ENCODE measurements around the gene TIAM1.

The TIAM1 gene

GRCh38 chr21:31133243-31133830, 210.7 kb downstream of the TIAM1 start:
- H3K79me1 ChIP-seq (ENCODE audit: low read depth, low read length): no peaks in the 10 kb centered on the region
- no peak overlapping the region for H2BK120ac ChIP-seq (ENCODE audit: low read depth, low read length)
- no peak overlapping the region for H2AFZ ChIP-seq (ENCODE audit: low read length)
- H3K4me2 ChIP-seq (ENCODE audit: insufficient read depth, low read length, poor library complexity, severe bottlenecking): no peak overlapping the region
- H2BK15ac ChIP-seq (ENCODE audit: low read length): no peak overlapping the region
- no peak for DNase-seq (ENCODE audit: low spot score)
- H2BK5ac ChIP-seq (ENCODE audit: low read length): no peak overlapping the region
- no CpG with 5 or more reads among the region's 7 CpGs for WGBS, 2 donors (ENCODE audit: extremely low coverage in 2 of 2, insufficient read length in 2 of 2, insufficient replicate concordance in 1 of 2)
- no peak overlapping the region for H2BK12ac ChIP-seq (ENCODE audit: low read length)
- H4K91ac ChIP-seq (ENCODE audit: low read depth, low read length, poor library complexity): no peak overlapping the region
- H3K4me3 ChIP-seq (ENCODE audit: low read length in 2 of 2): no peak overlapping the region
- H3K27me3 ChIP-seq (ENCODE audit: control insufficient read depth in 3 of 3, insufficient read depth in 3 of 3, low read depth in 1 of 3, low read length in 3 of 3): no peaks in the 10 kb centered on the region
- no peaks in the 10 kb centered on the region for H3K9me3 ChIP-seq (replicated peaks in 1 of 2; ENCODE audit: control insufficient read depth in 2 of 2, insufficient read depth in 1 of 2, low read depth in 1 of 2, low read length in 2 of 2)
- H4K8ac ChIP-seq (ENCODE audit: low read depth, low read length): no peak overlapping the region
- no peak overlapping the region for H3K4ac ChIP-seq (ENCODE audit: low read length)
- no peak overlapping the region for H3K27ac ChIP-seq (replicated peaks; ENCODE audit: low read length)
- H3K14ac ChIP-seq (ENCODE audit: low read length): no peak overlapping the region
- H3K4me1 ChIP-seq (ENCODE audit: control insufficient read depth in 2 of 2, insufficient read depth in 1 of 2, low read depth in 1 of 2, low read length in 2 of 2): peaks cover 0 to 4% of the 10 kb centered on the region in 2 donors
- no peak overlapping the region for H3K9ac ChIP-seq (ENCODE audit: low read depth, low read length, poor library complexity)
- no peak overlapping the region for H3K23ac ChIP-seq (ENCODE audit: low read depth, low read length, poor library complexity)
- no peak overlapping the region for H3K18ac ChIP-seq (ENCODE audit: low read length)
- H3K36me3 ChIP-seq (replicated peaks in 1 of 2; ENCODE audit: control insufficient read depth in 2 of 2, insufficient read depth in 2 of 2, low read length in 2 of 2): peaks cover 21 to 85% of the 10 kb centered on the region in 2 donors
- no peak overlapping the region for H2AK5ac ChIP-seq (ENCODE audit: low read depth, low read length)

GRCh38 chr21:31132574-31133242, 211.4 kb downstream of the TIAM1 start:
- Histone ChIP-seq H3K27ac (replicated peaks; ENCODE audit: low read length) (no peak overlapping the region), H3K14ac (ENCODE audit: low read length) (no peak overlapping the region), H3K36me3 (replicated peaks in 1 of 2; ENCODE audit: control insufficient read depth in 2 of 2, insufficient read depth in 2 of 2, low read length in 2 of 2) (peaks cover 21 to 90% of the 10 kb centered on the region in 2 donors), H2BK120ac (ENCODE audit: low read depth, low read length) (no peak overlapping the region), H2BK5ac (ENCODE audit: low read length) (no peak overlapping the region), H3K23ac (ENCODE audit: low read depth, low read length, poor library complexity) (no peak overlapping the region), H3K4me1 (ENCODE audit: control insufficient read depth in 2 of 2, insufficient read depth in 1 of 2, low read depth in 1 of 2, low read length in 2 of 2) (peaks cover 0 to 4% of the 10 kb centered on the region in 2 donors), H3K4me2 (ENCODE audit: insufficient read depth, low read length, poor library complexity, severe bottlenecking) (no peak overlapping the region), H3K18ac (ENCODE audit: low read length) (no peak overlapping the region), H3K4me3 (ENCODE audit: low read length in 2 of 2) (no peak overlapping the region), H2AFZ (ENCODE audit: low read length) (no peak overlapping the region), H3K27me3 (ENCODE audit: control insufficient read depth in 3 of 3, insufficient read depth in 3 of 3, low read depth in 1 of 3, low read length in 3 of 3) (no peaks in the 10 kb centered on the region), H3K9ac (ENCODE audit: low read depth, low read length, poor library complexity) (no peak overlapping the region), H3K4ac (ENCODE audit: low read length) (no peak overlapping the region), H4K8ac (ENCODE audit: low read depth, low read length) (no peak overlapping the region), H3K9me3 (replicated peaks in 1 of 2; ENCODE audit: control insufficient read depth in 2 of 2, insufficient read depth in 1 of 2, low read depth in 1 of 2, low read length in 2 of 2) (no peaks in the 10 kb centered on the region), H4K91ac (ENCODE audit: low read depth, low read length, poor library complexity) (no peak overlapping the region), H2BK15ac (ENCODE audit: low read length) (no peak overlapping the region), H3K79me1 (ENCODE audit: low read depth, low read length) (no peaks in the 10 kb centered on the region), H2AK5ac (ENCODE audit: low read depth, low read length) (no peak overlapping the region), H2BK12ac (ENCODE audit: low read length) (no peak overlapping the region)
- no CpG with 5 or more reads among the region's 11 CpGs for WGBS, 2 donors (ENCODE audit: extremely low coverage in 2 of 2, insufficient read length in 2 of 2, insufficient replicate concordance in 1 of 2)
- DNase-seq (ENCODE audit: low spot score): no peak

DNA sequence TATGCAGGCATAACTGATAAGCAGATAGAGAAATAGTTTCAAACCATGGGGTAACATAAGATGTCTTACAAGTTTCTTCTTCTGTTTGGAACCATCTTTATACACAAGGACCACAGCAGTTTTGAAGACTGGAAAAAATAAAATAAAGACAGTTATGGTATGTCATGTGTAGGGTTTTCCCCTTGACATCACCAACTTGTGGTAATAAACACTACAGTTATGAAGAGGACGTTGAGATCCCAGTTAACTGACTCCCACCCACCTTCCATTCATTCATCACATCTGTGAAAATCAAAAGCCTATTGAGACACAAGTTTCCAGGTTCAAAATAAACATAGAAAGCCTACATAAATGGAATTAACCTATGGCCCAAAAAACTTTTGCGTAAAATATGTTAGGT, 213.2 kb downstream of the TIAM1 start:
- Histone ChIP-seq H4K91ac (ENCODE audit: low read depth, low read length, poor library complexity) (no peak overlapping the region), H3K18ac (ENCODE audit: low read length) (no peak overlapping the region), H3K9ac (ENCODE audit: low read depth, low read length, poor library complexity) (no peak overlapping the region), H3K36me3 (replicated peaks in 1 of 2; ENCODE audit: control insufficient read depth in 2 of 2, insufficient read depth in 2 of 2, low read length in 2 of 2) (peaks cover 22 to 85% of the 10 kb centered on the region in 2 donors), H3K9me3 (replicated peaks in 1 of 2; ENCODE audit: control insufficient read depth in 2 of 2, insufficient read depth in 1 of 2, low read depth in 1 of 2, low read length in 2 of 2) (no peaks in the 10 kb centered on the region), H2BK12ac (ENCODE audit: low read length) (no peak overlapping the region), H3K79me1 (ENCODE audit: low read depth, low read length) (no peaks in the 10 kb centered on the region), H2BK120ac (ENCODE audit: low read depth, low read length) (no peak overlapping the region), H2BK5ac (ENCODE audit: low read length) (no peak overlapping the region), H3K4me3 (ENCODE audit: low read length in 2 of 2) (no peak overlapping the region), H2BK15ac (ENCODE audit: low read length) (no peak overlapping the region), H3K27me3 (ENCODE audit: control insufficient read depth in 3 of 3, insufficient read depth in 3 of 3, low read depth in 1 of 3, low read length in 3 of 3) (no peaks in the 10 kb centered on the region), H3K4ac (ENCODE audit: low read length) (no peak overlapping the region), H3K23ac (ENCODE audit: low read depth, low read length, poor library complexity) (no peak overlapping the region), H3K4me1 (ENCODE audit: control insufficient read depth in 2 of 2, insufficient read depth in 1 of 2, low read depth in 1 of 2, low read length in 2 of 2) (peaks cover 0 to 4% of the 10 kb centered on the region in 2 donors), H3K14ac (ENCODE audit: low read length) (no peak overlapping the region), H3K27ac (replicated peaks; ENCODE audit: low read length) (no peak overlapping the region), H2AFZ (ENCODE audit: low read length) (no peak overlapping the region), H2AK5ac (ENCODE audit: low read depth, low read length) (no peak overlapping the region), H4K8ac (ENCODE audit: low read depth, low read length) (no peak overlapping the region), H3K4me2 (ENCODE audit: insufficient read depth, low read length, poor library complexity, severe bottlenecking) (no peak overlapping the region)
- DNase-seq (ENCODE audit: low spot score): no peak
- WGBS, 2 donors (ENCODE audit: extremely low coverage in 2 of 2, insufficient read length in 2 of 2, insufficient replicate concordance in 1 of 2): no CpG with 5 or more reads among the region's 2 CpGs

- Histone ChIP-seq H3K79me1 (ENCODE audit: low read depth, low read length) (no peaks in the 10 kb centered on the region), H2AFZ (ENCODE audit: low read length) (no peak overlapping the region), H3K27ac (replicated peaks; ENCODE audit: low read length) (no peak overlapping the region), H2BK12ac (ENCODE audit: low read length) (no peak overlapping the region), H3K36me3 (replicated peaks in 1 of 2; ENCODE audit: control insufficient read depth in 2 of 2, insufficient read depth in 2 of 2, low read length in 2 of 2) (peaks cover 25 to 89% of the 10 kb centered on the region in 2 donors), H3K27me3 (ENCODE audit: control insufficient read depth in 3 of 3, insufficient read depth in 3 of 3, low read depth in 1 of 3, low read length in 3 of 3) (no peaks in the 10 kb centered on the region), H3K23ac (ENCODE audit: low read depth, low read length, poor library complexity) (no peak overlapping the region), H3K9ac (ENCODE audit: low read depth, low read length, poor library complexity) (no peak overlapping the region), H3K4me3 (ENCODE audit: low read length in 2 of 2) (no peak overlapping the region), H3K4me1 (ENCODE audit: control insufficient read depth in 2 of 2, insufficient read depth in 1 of 2, low read depth in 1 of 2, low read length in 2 of 2) (peaks cover 5 to 10% of the 10 kb centered on the region in 2 donors), H2BK5ac (ENCODE audit: low read length) (no peak overlapping the region), H4K91ac (ENCODE audit: low read depth, low read length, poor library complexity) (no peak overlapping the region), H4K8ac (ENCODE audit: low read depth, low read length) (no peak overlapping the region), H3K18ac (ENCODE audit: low read length) (no peak overlapping the region), H2BK120ac (ENCODE audit: low read depth, low read length) (no peak overlapping the region), H2AK5ac (ENCODE audit: low read depth, low read length) (no peak overlapping the region), H2BK15ac (ENCODE audit: low read length) (no peak overlapping the region), H3K4ac (ENCODE audit: low read length) (no peak overlapping the region), H3K4me2 (ENCODE audit: insufficient read depth, low read length, poor library complexity, severe bottlenecking) (no peak overlapping the region), H3K9me3 (replicated peaks in 1 of 2; ENCODE audit: control insufficient read depth in 2 of 2, insufficient read depth in 1 of 2, low read depth in 1 of 2, low read length in 2 of 2) (no peaks in the 10 kb centered on the region), H3K14ac (ENCODE audit: low read length) (no peak overlapping the region)
- no CpG with 5 or more reads among the region's 5 CpGs for WGBS, 2 donors (ENCODE audit: extremely low coverage in 2 of 2, insufficient read length in 2 of 2, insufficient replicate concordance in 1 of 2)
- DNase-seq (ENCODE audit: low spot score): no peak
These were observed 215.8 kb downstream of the TIAM1 start for GRCh38 chr21:31128234-31128633.
